AG09309 (cell line): ENCODE data around the gene FEN1.
A peak's percentile ranks its signal among the peaks of the same experiment; 100 is the strongest.

Experiments
- DNase-seq: peaks from one replicate; pipeline ENCODE4 v3.0.0-alpha.2; 2010; ENCODE audit warnings: low read depth
- H3K4me3 ChIP-seq: 2 replicates; pipeline ENCODE4 v1.5.1; 2011; ENCODE audit warnings: mild to moderate bottlenecking, low read depth, low read length, moderate library complexity; ENCODE audit not compliant: control insufficient read depth
- TF ChIP-seq, protein P1 (sequence below): IDR thresholded peaks from 2 replicates; pipeline ENCODE4 v1.5.1; 2011; ENCODE audit warnings: mild to moderate bottlenecking, low read depth, low read length, inconsistent platforms; ENCODE audit not compliant: insufficient read depth, control insufficient read depth; ENCODE audit errors: missing control alignments

FEN1 gene

DNA sequence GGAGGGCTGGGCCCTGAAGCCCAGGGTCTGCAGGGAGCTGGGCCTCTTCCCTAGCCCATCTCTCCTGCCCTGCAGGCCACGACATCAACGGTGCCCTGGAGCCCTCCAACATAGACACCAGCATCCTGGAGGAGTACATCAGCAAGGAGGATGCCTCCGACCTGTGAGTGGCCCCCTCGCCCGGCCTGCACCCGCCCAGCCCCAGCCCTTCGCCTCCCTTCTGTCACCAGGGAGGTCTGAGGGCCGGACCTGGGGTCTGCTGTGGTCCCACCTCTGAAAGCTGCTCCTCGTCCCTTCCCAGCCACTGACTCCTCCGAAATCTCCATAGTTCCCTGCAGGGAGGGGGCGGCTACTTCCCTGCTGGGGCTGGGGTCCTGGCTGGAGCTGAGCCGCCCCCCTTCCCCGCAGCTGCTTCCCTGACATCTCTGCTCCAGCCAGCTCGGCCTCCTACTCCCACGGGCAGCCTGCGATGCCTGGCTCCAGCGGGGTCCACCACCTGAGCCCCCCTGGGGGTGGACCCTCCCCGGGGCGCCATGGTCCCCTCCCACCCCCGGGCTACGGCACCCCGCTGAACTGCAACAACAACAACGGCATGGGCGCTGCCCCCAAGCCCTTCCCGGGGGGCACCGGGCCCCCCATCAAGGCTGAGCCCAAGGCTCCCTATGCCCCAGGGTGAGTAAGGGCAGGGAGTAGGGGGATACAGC lies 27.0 kb upstream of the FEN1 start:
- DNase-seq, result no peak
- TF ChIP-seq, protein P1, sequence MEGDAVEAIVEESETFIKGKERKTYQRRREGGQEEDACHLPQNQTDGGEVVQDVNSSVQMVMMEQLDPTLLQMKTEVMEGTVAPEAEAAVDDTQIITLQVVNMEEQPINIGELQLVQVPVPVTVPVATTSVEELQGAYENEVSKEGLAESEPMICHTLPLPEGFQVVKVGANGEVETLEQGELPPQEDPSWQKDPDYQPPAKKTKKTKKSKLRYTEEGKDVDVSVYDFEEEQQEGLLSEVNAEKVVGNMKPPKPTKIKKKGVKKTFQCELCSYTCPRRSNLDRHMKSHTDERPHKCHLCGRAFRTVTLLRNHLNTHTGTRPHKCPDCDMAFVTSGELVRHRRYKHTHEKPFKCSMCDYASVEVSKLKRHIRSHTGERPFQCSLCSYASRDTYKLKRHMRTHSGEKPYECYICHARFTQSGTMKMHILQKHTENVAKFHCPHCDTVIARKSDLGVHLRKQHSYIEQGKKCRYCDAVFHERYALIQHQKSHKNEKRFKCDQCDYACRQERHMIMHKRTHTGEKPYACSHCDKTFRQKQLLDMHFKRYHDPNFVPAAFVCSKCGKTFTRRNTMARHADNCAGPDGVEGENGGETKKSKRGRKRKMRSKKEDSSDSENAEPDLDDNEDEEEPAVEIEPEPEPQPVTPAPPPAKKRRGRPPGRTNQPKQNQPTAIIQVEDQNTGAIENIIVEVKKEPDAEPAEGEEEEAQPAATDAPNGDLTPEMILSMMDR, result no peak
- H3K4me3 ChIP-seq, result no peak overlapping the region

DNA sequence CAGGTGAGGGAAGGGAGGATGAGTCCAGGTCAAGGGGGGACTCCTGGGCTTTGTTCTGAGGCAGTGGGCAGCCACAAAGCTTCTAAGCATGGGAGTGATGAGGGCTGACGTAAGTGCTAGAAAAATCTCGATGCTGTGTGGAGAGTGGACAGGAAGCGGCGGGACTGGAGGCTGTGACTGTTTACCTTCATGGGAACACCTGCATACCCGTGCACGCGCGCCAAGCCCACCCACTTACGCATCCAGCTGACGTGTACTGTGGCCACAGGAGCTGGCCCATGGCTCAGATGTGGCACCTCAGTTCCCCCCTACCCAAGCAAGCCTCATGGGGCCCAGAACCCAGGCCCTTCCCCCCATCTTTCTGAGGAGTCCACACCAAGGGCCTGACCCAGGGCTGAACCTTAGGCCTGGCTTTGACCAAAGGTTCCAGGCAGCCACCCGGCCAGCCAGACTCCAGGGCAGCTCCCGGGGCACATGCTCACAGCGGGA lies 26.3 kb upstream of the FEN1 start:
- H3K4me3 ChIP-seq, result no peak overlapping the region
- TF ChIP-seq, protein P1, result no peak
- no peak for DNase-seq

DNA sequence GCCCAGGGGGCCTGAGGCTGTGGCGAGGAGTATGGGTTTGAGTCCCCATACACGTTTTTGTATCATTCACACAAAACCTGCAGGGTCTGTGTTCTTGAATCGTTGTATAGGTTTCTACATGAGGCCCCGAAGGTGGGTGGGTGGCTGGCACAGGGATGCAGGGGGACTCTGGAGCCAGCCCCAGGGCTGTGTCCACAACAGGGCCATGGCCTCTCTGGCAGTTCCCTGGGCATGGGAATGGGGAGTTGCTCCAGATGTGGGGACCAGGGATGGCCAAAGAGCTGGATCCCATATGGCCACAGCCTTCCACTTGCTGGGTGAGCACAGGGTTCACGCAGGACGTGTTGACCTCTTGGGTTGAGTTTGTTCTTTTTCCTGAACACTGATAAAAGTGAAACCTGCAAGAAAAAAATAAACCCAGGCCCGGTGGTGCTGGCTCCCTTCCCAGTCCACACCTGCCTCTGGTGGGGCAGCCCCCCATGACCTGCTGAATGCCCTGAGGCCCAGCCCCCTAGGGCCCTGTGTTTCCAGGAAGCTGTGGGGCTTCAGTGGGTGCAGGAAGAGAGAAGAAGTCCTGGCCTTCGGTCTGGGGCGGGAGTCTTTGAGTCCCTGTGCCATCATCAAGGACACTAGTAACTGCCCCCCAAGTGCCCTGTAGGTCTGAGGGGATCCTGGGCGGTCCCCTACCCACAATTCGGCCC lies 24.2 kb upstream of the FEN1 start:
- H3K4me3 ChIP-seq, result no peak overlapping the region
- no peak for DNase-seq
- TF ChIP-seq, protein P1, result no peak

DNA sequence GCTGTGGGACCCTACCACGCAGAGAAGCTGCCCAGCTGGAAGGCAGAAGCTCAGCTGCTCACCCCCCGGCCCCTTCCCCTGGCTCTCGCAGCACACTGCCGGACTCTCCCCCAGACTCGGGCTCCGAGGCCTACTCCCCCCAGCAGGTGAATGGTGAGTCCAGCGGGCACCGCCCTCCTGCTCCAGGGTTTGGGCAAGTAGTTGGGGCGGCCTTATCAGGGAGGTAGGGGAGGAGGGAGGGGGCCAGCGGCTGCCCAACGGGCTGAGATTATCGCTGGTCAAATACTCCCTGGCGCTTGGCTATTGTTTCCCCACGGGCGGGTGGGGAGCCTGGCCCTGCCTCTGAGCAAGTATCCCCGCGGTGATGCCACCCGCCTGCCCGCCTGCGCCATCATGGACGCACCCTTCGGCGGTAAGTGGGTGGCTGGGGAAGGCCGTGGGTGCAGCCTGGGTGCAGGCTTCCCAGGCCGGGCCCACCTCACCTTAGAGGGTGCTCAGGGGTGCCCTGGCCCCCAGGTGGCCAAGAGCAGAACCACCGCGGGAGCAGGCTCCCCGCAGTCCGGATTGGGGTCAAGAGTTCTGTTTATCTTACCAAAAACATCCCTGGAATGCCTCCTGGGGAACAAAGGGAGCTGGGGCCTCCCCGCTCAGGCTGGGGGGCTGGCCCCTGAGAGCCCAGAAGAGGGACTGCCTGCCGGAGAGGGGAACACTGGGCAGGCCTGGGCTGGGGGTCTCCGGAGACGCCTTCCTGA lies 23.4 kb upstream of the FEN1 start:
- no peak for DNase-seq
- TF ChIP-seq, protein P1, result peak; percentile 13
- H3K4me3 ChIP-seq, result no peak overlapping the region

DNA sequence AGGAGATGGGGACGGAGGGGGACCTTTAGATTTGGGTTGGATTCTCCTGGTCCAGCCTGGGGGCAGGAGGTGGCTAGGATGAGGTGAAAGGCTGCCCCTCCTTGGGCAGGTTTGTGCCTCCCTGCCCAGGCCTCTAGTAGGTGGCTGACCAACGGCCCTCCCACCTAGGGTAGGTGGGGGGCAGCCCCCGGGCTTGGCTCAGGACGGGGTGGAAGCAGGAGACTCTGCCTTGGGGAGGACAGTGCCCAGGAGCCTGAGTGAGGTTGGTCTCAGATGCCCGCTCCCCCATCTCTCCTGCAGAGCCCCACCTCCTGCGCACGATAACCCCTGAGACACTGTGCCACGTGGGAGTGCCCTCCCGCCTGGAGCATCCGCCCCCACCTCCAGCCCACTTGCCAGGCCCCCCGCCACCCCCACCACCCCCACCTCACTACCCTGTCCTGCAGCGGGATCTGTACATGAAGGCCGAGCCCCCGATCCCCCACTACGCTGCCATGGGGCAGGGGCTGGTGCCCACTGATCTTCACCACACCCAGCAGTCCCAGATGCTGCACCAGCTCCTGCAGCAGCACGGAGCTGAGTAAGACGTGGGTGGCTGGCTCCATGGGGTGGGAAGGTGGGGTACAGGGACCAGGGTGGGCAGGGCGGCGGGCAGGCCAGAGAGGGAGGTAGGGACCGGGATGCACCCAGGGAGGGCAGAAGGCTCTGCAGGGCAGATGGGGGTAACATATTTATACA lies 22.6 kb upstream of the FEN1 start:
- no peak overlapping the region for H3K4me3 ChIP-seq
- TF ChIP-seq, protein P1, result no peak
- no peak for DNase-seq

DNA sequence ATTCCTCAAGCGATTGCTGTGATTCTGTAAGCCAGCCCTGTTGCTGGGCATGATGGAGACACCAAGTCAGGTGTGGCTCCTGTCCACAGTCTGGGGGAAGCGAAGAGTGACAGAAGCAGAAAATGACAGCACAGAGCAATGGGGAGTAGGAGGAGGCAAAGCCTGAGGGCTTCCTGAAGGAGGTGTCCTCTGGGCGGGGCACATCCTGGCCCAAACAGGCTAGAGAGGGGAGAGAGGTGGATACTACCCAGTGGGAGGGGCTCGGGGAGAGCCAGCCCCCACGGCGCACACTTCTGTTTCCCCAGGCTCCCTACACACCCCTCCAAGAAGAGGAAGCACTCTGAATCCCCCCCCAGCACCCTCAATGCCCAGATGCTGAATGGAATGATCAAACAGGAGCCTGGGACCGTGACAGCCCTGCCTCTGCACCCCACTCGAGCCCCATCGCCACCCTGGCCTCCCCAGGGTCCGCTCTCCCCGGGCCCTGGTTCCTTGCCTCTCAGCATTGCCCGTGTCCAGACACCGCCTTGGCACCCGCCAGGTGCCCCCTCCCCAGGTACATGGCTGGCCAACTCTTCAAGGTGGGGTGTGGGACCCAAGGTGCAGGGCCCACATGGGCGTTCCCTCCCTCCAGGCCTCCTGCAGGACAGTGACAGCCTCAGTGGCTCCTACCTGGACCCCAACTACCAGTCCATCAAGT lies 21.4 kb upstream of the FEN1 start:
- TF ChIP-seq, protein P1, result no peak
- no peak overlapping the region for H3K4me3 ChIP-seq
- no peak for DNase-seq
